ENCODE data around the gene CTNNBL1.

DNA sequence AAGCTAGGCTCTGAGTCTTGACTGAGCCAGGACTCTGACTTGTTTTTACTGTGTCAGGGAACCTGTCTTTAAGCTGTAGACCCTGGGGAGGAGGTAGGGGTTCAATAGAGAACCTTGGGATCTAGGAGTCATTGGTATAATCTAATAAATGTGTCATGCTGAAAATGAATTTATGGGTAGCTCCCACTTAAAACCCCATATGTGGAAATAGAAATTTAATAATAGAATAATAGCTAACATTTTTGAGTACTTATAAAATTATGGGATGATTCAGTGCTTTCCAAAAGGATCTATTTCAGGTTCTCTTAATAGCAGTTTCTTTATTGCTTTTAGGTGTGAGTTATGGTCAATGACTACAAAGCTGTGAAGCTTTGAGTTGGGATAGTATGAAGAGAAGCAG is 41.7 kb downstream of the CTNNBL1 start:
- TF ChIP-seq, protein P1, sequence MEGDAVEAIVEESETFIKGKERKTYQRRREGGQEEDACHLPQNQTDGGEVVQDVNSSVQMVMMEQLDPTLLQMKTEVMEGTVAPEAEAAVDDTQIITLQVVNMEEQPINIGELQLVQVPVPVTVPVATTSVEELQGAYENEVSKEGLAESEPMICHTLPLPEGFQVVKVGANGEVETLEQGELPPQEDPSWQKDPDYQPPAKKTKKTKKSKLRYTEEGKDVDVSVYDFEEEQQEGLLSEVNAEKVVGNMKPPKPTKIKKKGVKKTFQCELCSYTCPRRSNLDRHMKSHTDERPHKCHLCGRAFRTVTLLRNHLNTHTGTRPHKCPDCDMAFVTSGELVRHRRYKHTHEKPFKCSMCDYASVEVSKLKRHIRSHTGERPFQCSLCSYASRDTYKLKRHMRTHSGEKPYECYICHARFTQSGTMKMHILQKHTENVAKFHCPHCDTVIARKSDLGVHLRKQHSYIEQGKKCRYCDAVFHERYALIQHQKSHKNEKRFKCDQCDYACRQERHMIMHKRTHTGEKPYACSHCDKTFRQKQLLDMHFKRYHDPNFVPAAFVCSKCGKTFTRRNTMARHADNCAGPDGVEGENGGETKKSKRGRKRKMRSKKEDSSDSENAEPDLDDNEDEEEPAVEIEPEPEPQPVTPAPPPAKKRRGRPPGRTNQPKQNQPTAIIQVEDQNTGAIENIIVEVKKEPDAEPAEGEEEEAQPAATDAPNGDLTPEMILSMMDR (IDR thresholded peaks at IDR 0.05; ENCODE audit: extremely low read depth in 1 of 2, insufficient read depth in 1 of 2, low read depth in 1 of 2, low read length in 2 of 2) = no peak
- TF ChIP-seq POLR2A (IDR thresholded peaks at IDR 0.05; ENCODE audit: low read depth, low read length) (no peak), JUN (IDR thresholded peaks at IDR 0.05; ENCODE audit: borderline replicate concordance, insufficient read depth, insufficient read length, low read depth) (no peak), EZH2 (IDR thresholded peaks at IDR 0.05; ENCODE audit: borderline replicate concordance, low read depth, low read length, severe bottlenecking) (no peak), MYC (IDR thresholded peaks at IDR 0.05; ENCODE audit: low read depth, low read length) (no peak), POLR2AphosphoS5 (IDR thresholded peaks at IDR 0.05; ENCODE audit: insufficient read depth, low read depth, low read length) (no peak), GATA2 (IDR thresholded peaks at IDR 0.05; ENCODE audit: insufficient read depth, insufficient read length, low read depth, low read length) (no peak), FOS (IDR thresholded peaks at IDR 0.05; ENCODE audit: borderline replicate concordance, insufficient read depth, low read length) (no peak)
- TF ChIP-seq, protein P2, sequence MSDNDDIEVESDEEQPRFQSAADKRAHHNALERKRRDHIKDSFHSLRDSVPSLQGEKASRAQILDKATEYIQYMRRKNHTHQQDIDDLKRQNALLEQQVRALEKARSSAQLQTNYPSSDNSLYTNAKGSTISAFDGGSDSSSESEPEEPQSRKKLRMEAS (IDR thresholded peaks at IDR 0.05; ENCODE audit: insufficient read depth, insufficient read length) = no peak
